SU-DHL-6 (cell line): ENCODE data around the gene UTF1.

Experiments
- H2AFZ ChIP-seq: fragments of 200-600 bp; sonication (generic); 2 replicates; pipeline ENCODE4 v1.6.1; 2014; ENCODE audit warnings: low read depth, mild to moderate bottlenecking, moderate library complexity, mixed read lengths, antibody characterized with exemption, low read length; ENCODE audit not compliant: severe bottlenecking
- H3F3A ChIP-seq: fragments of 200-600 bp; shearing (Covaris generic); 2 replicates; pipeline ENCODE4 v1.6.0; 2016; ENCODE audit warnings: antibody characterized with exemption, mild to moderate bottlenecking; ENCODE audit not compliant: insufficient read depth
- H3K27ac ChIP-seq: fragments of 200-600 bp; sonication (generic); 2 replicates; pipeline ENCODE4 v1.5.1; 2016; ENCODE audit warnings: low read depth, mild to moderate bottlenecking, low read length, moderate library complexity, mixed read lengths
- H3K27me3 ChIP-seq: fragments of 200-600 bp; sonication (generic), shearing (Covaris generic); 2 replicates; pipeline ENCODE4 v1.6.0; 2014; ENCODE audit warnings: mild to moderate bottlenecking, low read length
- H3K36me3 ChIP-seq: fragments of 200-600 bp; sonication (generic); 2 replicates; pipeline ENCODE4 v1.6.1; 2014; ENCODE audit warnings: mild to moderate bottlenecking, low read length, mixed read lengths
- H3K4me2 ChIP-seq: fragments of 300-600, 200-600 bp; shearing (Covaris generic), sonication (generic); 2 replicates; pipeline ENCODE4 v1.6.0; 2014; ENCODE audit warnings: low read length, low read depth, mild to moderate bottlenecking; ENCODE audit not compliant: poor library complexity, severe bottlenecking
- H3K4me3 ChIP-seq: fragments of 200-600 bp; sonication (generic); 2 replicates; pipeline ENCODE4 v1.5.1; 2014; ENCODE audit warnings: antibody characterized with exemption, low read length, mild to moderate bottlenecking, mixed read lengths; ENCODE audit not compliant: insufficient read depth, poor library complexity, severe bottlenecking
- H3K79me2 ChIP-seq: fragments of 200-600 bp; sonication (generic); 2 replicates; pipeline ENCODE4 v1.6.1; 2014; ENCODE audit warnings: mild to moderate bottlenecking, low read length, moderate library complexity; ENCODE audit not compliant: insufficient read depth
- H3K9ac ChIP-seq: fragments of 200-600 bp; sonication (generic); 2 replicates; pipeline ENCODE4 v1.7.0; 2014; ENCODE audit warnings: mild to moderate bottlenecking, low read length
- H3K9me2 ChIP-seq: fragments of 200-600 bp; sonication (generic); replicated peaks from 2 replicates; pipeline ENCODE4 v1.6.1; 2014; ENCODE audit warnings: low read length; ENCODE audit not compliant: insufficient read depth
- H3K9me3 ChIP-seq: fragments of 200-600 bp; sonication (generic); 2 replicates; pipeline ENCODE4 v1.6.1; 2014; ENCODE audit warnings: low read length, mixed read lengths; ENCODE audit not compliant: insufficient read depth
- H4K20me1 ChIP-seq: fragments of 200-600 bp; sonication (generic); 2 replicates; pipeline ENCODE4 v1.6.1; 2014; ENCODE audit warnings: low read depth, mild to moderate bottlenecking, antibody characterized with exemption, low read length, moderate library complexity, mixed read lengths
- CTCF ChIP-seq: fragments of 200-600 bp; sonication (generic); IDR thresholded peaks from one replicate; pipeline ENCODE4 v1.5.1; 2017; ENCODE audit warnings: antibody characterized with exemption, mild to moderate bottlenecking, low read length, moderate library complexity; ENCODE audit not compliant: insufficient read depth, poor library complexity, severe bottlenecking
- EZH2phosphoT487 ChIP-seq: fragments of 200-600 bp; sonication (generic), shearing (Covaris generic); conservative IDR thresholded peaks from 2 replicates; pipeline ENCODE4 v1.6.1; 2018; ENCODE audit warnings: mild to moderate bottlenecking, antibody characterized with exemption, low read length, moderate library complexity, mixed read lengths

The UTF1 gene

GRCh38 chr10:133276100-133276434 lies 46.0 kb downstream of the UTF1 start:
- peak overlapping the region; percentile 36 for H3K4me2 ChIP-seq
- H4K20me1 ChIP-seq, result no peaks in the 10 kb centered on the region
- TF ChIP-seq CTCF, result no peak
- no peak for TF ChIP-seq EZH2phosphoT487
- no peaks in the 10 kb centered on the region for H3K27me3 ChIP-seq
- no peaks in the 10 kb centered on the region for H3K36me3 ChIP-seq
- no peak overlapping the region for H3K9ac ChIP-seq
- no peaks in the 10 kb centered on the region for H3K79me2 ChIP-seq
- H2AFZ ChIP-seq, result no peak overlapping the region
- no peak overlapping the region for H3K27ac ChIP-seq
- H3K9me2 ChIP-seq, result no peaks in the 10 kb centered on the region
- no peak overlapping the region for H3K4me3 ChIP-seq
- no peaks in the 10 kb centered on the region for H3F3A ChIP-seq
- no peaks in the 10 kb centered on the region for H3K9me3 ChIP-seq

- Histone ChIP-seq H3K9ac (no peak within 1 kb of the TSS), H3K9me3 (no peaks in the 10 kb centered on the region), H3K4me3 (no peak within 1 kb of the TSS), H3K27ac (no peak within 1 kb of the TSS), H3K9me2 (no peaks in the 10 kb centered on the region), H3K27me3 (no peaks in the 10 kb centered on the region), H3K79me2 (no peaks in the 10 kb centered on the region), H3K36me3 (no peaks in the 10 kb centered on the region), H3K4me2 (peak within 1 kb of the TSS; percentile 36), H3F3A (no peaks in the 10 kb centered on the region), H2AFZ (no peak within 1 kb of the TSS), H4K20me1 (no peaks in the 10 kb centered on the region)
- no peak for TF ChIP-seq EZH2phosphoT487
- TF ChIP-seq CTCF, result no peak
Observed at GRCh38 chr10:133276435-133277201, 46.6 kb downstream of the UTF1 start, which contains the start of gene ADAM8. Gene ADAM8, minus strand, starts transcription at chr10:133276868. Its CDS starts 51 bp downstream, at chr10:133276817.

- Histone ChIP-seq H3K4me3 (no peak overlapping the region), H3K27ac (no peak overlapping the region), H3K9ac (no peak overlapping the region), H2AFZ (no peak overlapping the region), H3K4me2 (no peak overlapping the region), H4K20me1 (no peaks in the 10 kb centered on the region), H3K9me3 (no peaks in the 10 kb centered on the region), H3K79me2 (no peaks in the 10 kb centered on the region), H3K9me2 (no peaks in the 10 kb centered on the region), H3F3A (no peaks in the 10 kb centered on the region), H3K27me3 (no peaks in the 10 kb centered on the region), H3K36me3 (no peaks in the 10 kb centered on the region)
- TF ChIP-seq EZH2phosphoT487 (no peak), CTCF (no peak)
Observed at GRCh38 chr10:133277277-133277992, 47.4 kb downstream of the UTF1 start.
